Ascending aorta (tissue), 2 donors: ENCODE results near the gene PIPOX. TPM values are rescaled to one million over a fixed set of nuclear protein-coding genes. Genes with fewer than 3 reads are reported as not detected.

Experiments
- DNase-seq, 2 donors: peaks; one replicate each; pipeline ENCODE4 v3.0.0-alpha.2; 2019; ENCODE audit warnings: low spot score in 2 of 2
- H3K27ac ChIP-seq, 2 donors: fragments of 200-600 bp; sonication (generic); one replicate each; pipeline ENCODE4 v1.5.1; 2016 to 2017; ENCODE audit warnings: mild to moderate bottlenecking in 1 of 2
- H3K27me3 ChIP-seq: fragments of 200-600 bp; sonication (generic); one replicate; pipeline ENCODE4 v1.5.1; 2017
- H3K36me3 ChIP-seq, 2 donors: fragments of 200-600 bp; sonication (generic); one replicate each; pipeline ENCODE4 v1.5.1; 2016
- H3K4me1 ChIP-seq, 2 donors: fragments of 200-600 bp; sonication (generic); one replicate each; pipeline ENCODE4 v1.5.1; 2016 to 2017; ENCODE audit warnings: mild to moderate bottlenecking in 1 of 2
- H3K4me3 ChIP-seq, 2 donors: fragments of 200-600 bp; sonication (generic); one replicate each; pipeline ENCODE4 v1.5.1; 2016 to 2017; ENCODE audit warnings: mild to moderate bottlenecking in 1 of 2
- H3K9me3 ChIP-seq, 2 donors: fragments of 200-600 bp; sonication (generic); one replicate each; pipeline ENCODE4 v1.5.1; 2016
- intact Hi-C: fragments of 100-400 bp; cut with DNase I; formaldehyde crosslinking; loops from one replicate; pipeline ENCODE4 v1.15.1; 2023
- total RNA-seq: library from RNA; depleted of rRNA; stranded (reverse); fragments of >200 nt; gene quantifications from one replicate; pipeline ENCODE4 v1.1.0, GENCODE V29; 2016
- TF ChIP-seq, protein P1 (sequence below), 3 experiments: fragments of 200-600 bp in 2 of 3; fragments of 450-650 bp in 1 of 3; sonication (generic) in 2 of 3; IDR thresholded peaks; one replicate each; pipeline ENCODE4 v1.5.1; 2016 to 2019; ENCODE audit warnings: antibody characterized with exemption in 3 of 3, mild to moderate bottlenecking in 1 of 3, moderate library complexity in 1 of 3

Gene PIPOX
- total RNA-seq, 1 donor from 2014 or later: not detected

DNA sequence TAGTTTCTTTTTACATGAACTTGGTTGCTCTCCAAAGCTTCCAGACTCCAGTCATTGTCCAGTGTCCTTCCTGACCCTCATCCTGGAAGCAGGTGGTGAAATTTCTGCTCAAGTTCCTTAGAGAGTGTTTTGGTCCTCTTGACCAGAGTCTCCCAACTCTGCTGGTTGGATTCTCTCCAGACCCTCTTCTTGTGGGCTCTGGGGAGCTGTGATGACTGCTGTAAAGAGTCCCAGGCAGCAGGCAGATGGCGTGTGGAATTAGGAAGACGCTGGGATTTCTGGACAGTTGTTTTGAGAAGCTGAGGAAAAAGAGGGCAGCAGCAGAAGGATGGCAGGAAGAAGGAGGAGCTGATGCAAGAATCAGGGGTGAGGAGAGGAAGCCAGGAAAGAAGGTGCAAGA is 35.5 kb upstream of the PIPOX start:
- intact Hi-C loops: no loop called here
- Histone ChIP-seq H3K4me1 (peaks cover 0 to 5% of the 10 kb centered on the region in 2 donors), H3K27me3 (peaks cover 8% of the 10 kb centered on the region), H3K27ac (no peak overlapping the region), H3K36me3 (no peaks in the 10 kb centered on the region), H3K9me3 (no peaks in the 10 kb centered on the region), H3K4me3 (no peak overlapping the region)
- TF ChIP-seq, protein P1, sequence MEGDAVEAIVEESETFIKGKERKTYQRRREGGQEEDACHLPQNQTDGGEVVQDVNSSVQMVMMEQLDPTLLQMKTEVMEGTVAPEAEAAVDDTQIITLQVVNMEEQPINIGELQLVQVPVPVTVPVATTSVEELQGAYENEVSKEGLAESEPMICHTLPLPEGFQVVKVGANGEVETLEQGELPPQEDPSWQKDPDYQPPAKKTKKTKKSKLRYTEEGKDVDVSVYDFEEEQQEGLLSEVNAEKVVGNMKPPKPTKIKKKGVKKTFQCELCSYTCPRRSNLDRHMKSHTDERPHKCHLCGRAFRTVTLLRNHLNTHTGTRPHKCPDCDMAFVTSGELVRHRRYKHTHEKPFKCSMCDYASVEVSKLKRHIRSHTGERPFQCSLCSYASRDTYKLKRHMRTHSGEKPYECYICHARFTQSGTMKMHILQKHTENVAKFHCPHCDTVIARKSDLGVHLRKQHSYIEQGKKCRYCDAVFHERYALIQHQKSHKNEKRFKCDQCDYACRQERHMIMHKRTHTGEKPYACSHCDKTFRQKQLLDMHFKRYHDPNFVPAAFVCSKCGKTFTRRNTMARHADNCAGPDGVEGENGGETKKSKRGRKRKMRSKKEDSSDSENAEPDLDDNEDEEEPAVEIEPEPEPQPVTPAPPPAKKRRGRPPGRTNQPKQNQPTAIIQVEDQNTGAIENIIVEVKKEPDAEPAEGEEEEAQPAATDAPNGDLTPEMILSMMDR (IDR thresholded peaks at IDR 0.05): no peak
- no peak for DNase-seq

DNA sequence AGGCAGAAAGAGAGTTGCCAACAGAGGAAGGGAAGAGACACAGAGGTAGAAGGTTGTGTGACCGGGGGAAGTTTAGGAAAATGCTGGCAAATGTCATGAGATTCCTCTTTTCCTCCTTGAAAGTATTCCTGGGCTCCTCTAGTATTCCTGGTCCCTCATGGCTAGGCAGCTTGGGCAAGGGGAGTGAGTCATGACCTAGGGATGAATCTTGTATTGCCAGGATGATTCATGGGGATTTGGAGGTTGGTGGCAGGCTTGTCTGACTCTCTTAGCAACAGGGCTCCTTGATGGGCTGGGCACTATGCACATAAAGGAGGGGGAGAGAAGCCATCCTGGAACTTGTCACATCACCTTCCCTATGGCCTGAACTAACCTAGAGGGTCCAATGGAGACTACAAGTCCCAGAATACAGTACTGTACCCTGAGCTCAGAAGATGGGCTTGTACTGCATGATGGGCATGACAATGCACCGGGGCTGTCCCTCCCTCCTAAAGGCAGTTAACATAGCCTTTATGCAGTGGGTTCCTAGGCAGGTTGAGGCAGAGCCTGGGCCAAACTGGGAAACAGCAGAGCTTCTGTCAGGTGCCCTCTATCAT is 35.0 kb upstream of the PIPOX start:
- Histone ChIP-seq H3K9me3 (no peaks in the 10 kb centered on the region), H3K4me3 (no peak overlapping the region), H3K27me3 (peaks cover 8% of the 10 kb centered on the region), H3K27ac (no peak overlapping the region), H3K4me1 (peaks cover 0 to 5% of the 10 kb centered on the region in 2 donors), H3K36me3 (no peaks in the 10 kb centered on the region)
- TF ChIP-seq, protein P1 (IDR thresholded peaks at IDR 0.05): no peak
- intact Hi-C loops: no loop called here
- no peak for DNase-seq

GRCh38 chr17:29008591-29008990 is 34.4 kb upstream of the PIPOX start:
- TF ChIP-seq, protein P1 (IDR thresholded peaks at IDR 0.05): no peak
- Histone ChIP-seq H3K27ac (no peak overlapping the region), H3K36me3 (no peaks in the 10 kb centered on the region), H3K27me3 (peaks cover 8% of the 10 kb centered on the region), H3K4me1 (peaks cover 0 to 5% of the 10 kb centered on the region in 2 donors), H3K9me3 (no peaks in the 10 kb centered on the region), H3K4me3 (no peak overlapping the region)
- DNase-seq: no peak
- intact Hi-C loops: no loop called here

GRCh38 chr17:29010129-29010528 is 32.8 kb upstream of the PIPOX start:
- Histone ChIP-seq H3K4me1 (peaks cover 0 to 5% of the 10 kb centered on the region in 2 donors), H3K36me3 (no peaks in the 10 kb centered on the region), H3K4me3 (no peak overlapping the region), H3K9me3 (no peaks in the 10 kb centered on the region), H3K27me3 (no peaks in the 10 kb centered on the region), H3K27ac (no peak overlapping the region)
- intact Hi-C loops: no loop called here
- no peak for DNase-seq
- TF ChIP-seq, protein P1 (IDR thresholded peaks at IDR 0.05): no peak

- H3K4me1 ChIP-seq: peaks cover 0 to 5% of the 10 kb centered on the region in 2 donors
- TF ChIP-seq, protein P1 (IDR thresholded peaks at IDR 0.05): no peak
- no peak overlapping the region for H3K27ac ChIP-seq
- H3K36me3 ChIP-seq: no peaks in the 10 kb centered on the region
- no peaks in the 10 kb centered on the region for H3K9me3 ChIP-seq
- no peak overlapping the region for H3K4me3 ChIP-seq
- intact Hi-C loops: no loop called here
- no peak for DNase-seq
- H3K27me3 ChIP-seq: no peaks in the 10 kb centered on the region
Observed at GRCh38 chr17:29010586-29010985, 32.4 kb upstream of the PIPOX start.

GRCh38 chr17:29012535-29012934 is 30.4 kb upstream of the PIPOX start:
- Histone ChIP-seq H3K9me3 (no peaks in the 10 kb centered on the region), H3K27ac (no peak overlapping the region), H3K4me3 (no peak overlapping the region), H3K27me3 (no peaks in the 10 kb centered on the region), H3K4me1 (no peaks in the 10 kb centered on the region), H3K36me3 (no peaks in the 10 kb centered on the region)
- intact Hi-C loops: no loop called here
- DNase-seq: no peak
- TF ChIP-seq, protein P1 (IDR thresholded peaks at IDR 0.05): no peak
